Measurements from ENCODE around the gene BEND7.

GRCh38 chr10:13439313-13440184, 89.3 kb downstream of the BEND7 start:
- TF ChIP-seq CTCF (IDR thresholded peaks at IDR 0.05) (no peak), POLR2A (IDR thresholded peaks at IDR 0.05) (no peak), POLR2AphosphoS5 (IDR thresholded peaks at IDR 0.05) (no peak)
